PC-9 (cell line): ENCODE measurements around the gene IRF7. TPM values are rescaled to one million over a fixed set of nuclear protein-coding genes. Genes with fewer than 3 reads are reported as not detected.

ENCODE experiments used
- BruUV-seq: library from RNA; stranded (reverse); fragments of 400-500 nt; replicated peaks from 2 replicates; lab custom pipeline; 2021; lab: Mats Ljungman, UMichigan
- CTCF ChIA-PET: fragments of 300-600 bp; sonication (Branson Sonifier 250); formaldehyde crosslinking; loops from one replicate; lab custom pipeline; 2022; ENCODE audit warnings: antibody characterized with exemption; lab: Charles Lee
- POLR2A ChIA-PET: fragments of 300-600 bp; sonication (Branson Sonifier 250); formaldehyde crosslinking; loops from one replicate; lab custom pipeline; 2022; ENCODE audit warnings: antibody characterized with exemption; ENCODE audit not compliant: unreplicated experiment; lab: Charles Lee
- DNase-seq, 2 experiments: peaks; one replicate each; pipeline versions ENCODE4 v3.0.0 to v3.0.0-alpha.2; 2015 to 2022; ENCODE audit warnings: mixed read lengths in 1 of 2
- H2AFZ ChIP-seq: fragments of 200-600 bp; sonication (generic); 2 replicates; pipeline ENCODE4 v1.8.1; 2017; ENCODE audit warnings: antibody characterized with exemption
- H3F3A ChIP-seq: fragments of 200-600 bp; sonication (generic); 2 replicates; pipeline ENCODE4 v1.8.1; 2017; ENCODE audit warnings: antibody characterized with exemption, mild to moderate bottlenecking, low read depth; ENCODE audit not compliant: insufficient read depth
- H3K27ac ChIP-seq: fragments of 200-600 bp; sonication (generic); 2 replicates; pipeline ENCODE4 v1.6.1; 2016; ENCODE audit warnings: mixed run types
- H3K27me3 ChIP-seq: fragments of 200-600 bp; sonication (generic); 2 replicates; pipeline ENCODE4 v1.6.1; 2016; ENCODE audit warnings: low read depth, mixed run types; ENCODE audit not compliant: insufficient read depth
- H3K36me3 ChIP-seq: fragments of 200-600 bp; sonication (generic); 2 replicates; pipeline ENCODE4 v1.6.1; 2016; ENCODE audit warnings: low read depth, mixed run types
- H3K4me1 ChIP-seq: fragments of 200-600 bp; sonication (generic); replicated peaks from 2 replicates; pipeline ENCODE4 v1.6.1; 2016; ENCODE audit warnings: mixed run types; ENCODE audit not compliant: insufficient read depth
- H3K4me2 ChIP-seq: fragments of 200-600 bp; sonication (generic); 2 replicates; pipeline ENCODE4 v1.6.1; 2017; ENCODE audit warnings: mixed run types
- H3K4me3 ChIP-seq: fragments of 200-600 bp; sonication (generic); 2 replicates; pipeline ENCODE4 v1.6.1; 2016; ENCODE audit warnings: mixed run types
- H3K79me2 ChIP-seq: fragments of 200-600 bp; sonication (generic); 2 replicates; pipeline ENCODE4 v1.6.1; 2017; ENCODE audit warnings: low read depth, mixed run types
- H3K9me2 ChIP-seq: fragments of 200-600 bp; sonication (generic); 2 replicates; pipeline ENCODE4 v1.8.1; 2017; ENCODE audit warnings: mild to moderate bottlenecking; ENCODE audit not compliant: insufficient read depth
- H3K9me3 ChIP-seq: fragments of 200-600 bp; sonication (generic); 2 replicates; pipeline ENCODE4 v1.8.1; 2016; ENCODE audit warnings: low read depth; ENCODE audit not compliant: insufficient read depth
- H4K20me1 ChIP-seq: fragments of 200-600 bp; sonication (generic); 2 replicates; pipeline ENCODE4 v1.8.1; 2017; ENCODE audit not compliant: insufficient read depth
- EZH2 ChIP-seq: fragments of 200-600 bp; sonication (generic); IDR thresholded peaks from 2 replicates; pipeline ENCODE4 v1.8.0; 2017; ENCODE audit warnings: antibody characterized with exemption, low read depth
- intact Hi-C: fragments of 100-400 bp; cut with micrococcal nuclease; formaldehyde crosslinking; loops from one replicate; pipeline ENCODE4 v1.10.0; 2022; ENCODE audit not compliant: unreplicated experiment
- total RNA-seq: library from RNA; stranded (reverse); gene quantifications from 2 replicates; pipeline ENCODE4 v1.2.3, GENCODE V29; 2021
- TF ChIP-seq, protein P1 (sequence below): fragments of 200-600 bp; sonication (generic); conservative IDR thresholded peaks from 2 replicates; pipeline ENCODE4 v1.6.1; 2017; ENCODE audit warnings: mixed run types, antibody characterized with exemption, mild to moderate bottlenecking, moderate library complexity

The IRF7 gene
- total RNA-seq, 1 experiment from 2014 or later = 10.7 TPM

DNA sequence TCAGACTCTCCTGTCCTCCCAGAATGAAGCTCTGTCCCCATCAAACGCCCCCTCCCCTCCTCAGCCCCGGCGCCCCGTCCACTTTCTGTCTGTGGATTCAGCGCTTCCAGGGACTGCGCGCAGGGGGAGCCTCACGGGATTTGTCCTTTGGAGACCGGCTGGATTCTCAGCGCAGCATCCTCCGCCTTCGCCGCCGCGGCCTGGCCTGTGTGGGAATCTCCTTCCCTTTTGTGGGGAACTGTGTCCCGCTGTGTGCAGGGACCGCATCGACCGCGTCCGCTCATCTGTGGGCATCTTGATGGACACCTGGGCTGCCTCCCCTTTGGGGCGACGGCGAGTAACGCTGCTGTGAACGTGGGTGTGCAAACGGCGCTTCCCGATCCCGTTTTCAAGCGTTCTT, 12.3 kb upstream of the IRF7 start:
- no peaks in the 10 kb centered on the region for H3K9me2 ChIP-seq
- H3K4me3 ChIP-seq = no peak overlapping the region
- no peaks in the 10 kb centered on the region for H3K36me3 ChIP-seq
- TF ChIP-seq EZH2 = no peak
- TF ChIP-seq, protein P1, sequence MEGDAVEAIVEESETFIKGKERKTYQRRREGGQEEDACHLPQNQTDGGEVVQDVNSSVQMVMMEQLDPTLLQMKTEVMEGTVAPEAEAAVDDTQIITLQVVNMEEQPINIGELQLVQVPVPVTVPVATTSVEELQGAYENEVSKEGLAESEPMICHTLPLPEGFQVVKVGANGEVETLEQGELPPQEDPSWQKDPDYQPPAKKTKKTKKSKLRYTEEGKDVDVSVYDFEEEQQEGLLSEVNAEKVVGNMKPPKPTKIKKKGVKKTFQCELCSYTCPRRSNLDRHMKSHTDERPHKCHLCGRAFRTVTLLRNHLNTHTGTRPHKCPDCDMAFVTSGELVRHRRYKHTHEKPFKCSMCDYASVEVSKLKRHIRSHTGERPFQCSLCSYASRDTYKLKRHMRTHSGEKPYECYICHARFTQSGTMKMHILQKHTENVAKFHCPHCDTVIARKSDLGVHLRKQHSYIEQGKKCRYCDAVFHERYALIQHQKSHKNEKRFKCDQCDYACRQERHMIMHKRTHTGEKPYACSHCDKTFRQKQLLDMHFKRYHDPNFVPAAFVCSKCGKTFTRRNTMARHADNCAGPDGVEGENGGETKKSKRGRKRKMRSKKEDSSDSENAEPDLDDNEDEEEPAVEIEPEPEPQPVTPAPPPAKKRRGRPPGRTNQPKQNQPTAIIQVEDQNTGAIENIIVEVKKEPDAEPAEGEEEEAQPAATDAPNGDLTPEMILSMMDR = no peak
- DNase-seq = no peak
- H3K4me1 ChIP-seq = no peaks in the 10 kb centered on the region
- no peaks in the 10 kb centered on the region for H4K20me1 ChIP-seq
- POLR2A ChIA-PET = no interaction called here
- H3K79me2 ChIP-seq = no peaks in the 10 kb centered on the region
- BruUV-seq = no TSS peak
- no peak overlapping the region for H2AFZ ChIP-seq
- CTCF ChIA-PET = no interaction called here
- H3K27me3 ChIP-seq = no peaks in the 10 kb centered on the region
- no peaks in the 10 kb centered on the region for H3K9me3 ChIP-seq
- no peak overlapping the region for H3K4me2 ChIP-seq
- H3F3A ChIP-seq = peaks cover 3% of the 10 kb centered on the region; the same call in 1 of the 2 replicates
- intact Hi-C loops = no loop called here
- no peak overlapping the region for H3K27ac ChIP-seq

DNA sequence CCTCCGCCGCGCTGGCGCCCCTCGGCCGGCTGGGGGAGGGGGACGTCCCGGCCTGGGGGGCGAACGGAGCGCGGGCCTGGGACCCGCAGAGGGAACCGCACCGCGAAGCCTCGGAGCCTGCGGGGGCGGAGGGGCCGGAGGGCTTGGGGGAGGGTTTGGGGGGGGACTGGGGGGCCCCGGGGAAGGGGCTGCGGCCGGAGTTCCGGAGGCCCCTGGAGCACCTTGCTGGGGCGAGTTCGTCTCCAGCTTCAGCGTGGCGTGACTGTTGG, 11.5 kb upstream of the IRF7 start:
- H3K27ac ChIP-seq = no peak overlapping the region
- H3K9me2 ChIP-seq = no peaks in the 10 kb centered on the region
- H3K4me1 ChIP-seq = no peaks in the 10 kb centered on the region
- BruUV-seq = no TSS peak
- H3K4me3 ChIP-seq = no peak overlapping the region
- H3F3A ChIP-seq = peaks cover 3% of the 10 kb centered on the region; the same call in 1 of the 2 replicates
- POLR2A ChIA-PET = no interaction called here
- H3K79me2 ChIP-seq = no peaks in the 10 kb centered on the region
- H4K20me1 ChIP-seq = no peaks in the 10 kb centered on the region
- intact Hi-C loops = no loop called here
- no peak overlapping the region for H2AFZ ChIP-seq
- TF ChIP-seq, protein P1 = no peak
- TF ChIP-seq EZH2 = no peak
- no peak for DNase-seq
- no peak overlapping the region for H3K4me2 ChIP-seq
- CTCF ChIA-PET = no interaction called here
- no peaks in the 10 kb centered on the region for H3K27me3 ChIP-seq
- no peaks in the 10 kb centered on the region for H3K9me3 ChIP-seq
- no peaks in the 10 kb centered on the region for H3K36me3 ChIP-seq

DNA sequence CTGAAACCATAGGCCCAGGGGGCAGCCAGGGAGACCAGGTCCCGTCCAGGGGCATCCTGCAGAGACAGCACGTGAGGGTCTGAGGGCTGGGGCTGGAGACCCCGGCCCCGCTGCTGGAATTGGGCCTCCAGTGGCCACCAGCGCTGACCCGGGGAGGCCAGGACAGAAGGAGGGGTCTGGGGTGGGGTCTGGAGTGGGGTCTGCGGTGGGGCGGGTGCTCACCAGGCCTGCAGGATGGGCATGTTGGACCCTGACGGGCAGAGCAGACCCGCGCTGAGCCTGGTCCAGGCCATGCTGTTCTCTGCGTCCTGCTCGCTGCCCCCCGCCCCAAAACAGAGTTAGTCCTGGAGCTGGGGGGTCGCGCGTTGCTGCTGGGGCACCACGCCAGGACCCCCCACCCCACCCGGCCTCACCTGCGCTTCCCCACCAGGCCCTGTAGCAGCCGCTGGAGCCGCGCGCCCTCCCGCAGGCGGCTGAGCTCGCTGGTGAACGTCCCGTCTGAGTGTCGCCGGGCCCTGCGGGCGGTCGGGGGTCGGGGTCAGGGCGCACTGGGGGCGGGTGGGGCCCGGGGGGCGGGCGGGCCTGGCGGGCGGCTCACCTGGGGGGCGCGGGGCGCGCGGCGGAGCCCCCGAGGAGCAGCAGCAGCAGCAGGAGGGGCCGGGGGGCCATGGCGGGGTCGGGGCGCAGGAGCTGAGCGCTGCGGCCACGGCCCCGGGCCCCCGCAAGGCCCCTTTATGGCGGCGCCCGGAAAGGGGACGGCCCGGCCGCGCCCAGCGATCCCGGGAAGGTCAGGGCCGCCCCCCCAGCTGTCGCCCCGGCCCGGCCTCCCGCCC, 10.9 kb upstream of the IRF7 start, which contains the start of gene SCT:
SCT (minus strand) TSS at position 707 of the 833 bp plus-strand sequence; CDS start at position 669, 38 bp downstream.
- no peak for DNase-seq
- H3K36me3 ChIP-seq = no peaks in the 10 kb centered on the region
- no peak within 1 kb of the TSS for H2AFZ ChIP-seq
- no peaks in the 10 kb centered on the region for H3K9me3 ChIP-seq
- ChIA-PET CTCF (no interaction called here), POLR2A (no interaction called here)
- H3K4me3 ChIP-seq = no peak within 1 kb of the TSS
- no peak for TF ChIP-seq EZH2
- TF ChIP-seq, protein P1 = no peak
- peaks cover 3% of the 10 kb centered on the region; the same call in 1 of the 2 replicates for H3F3A ChIP-seq
- no peaks in the 10 kb centered on the region for H3K9me2 ChIP-seq
- no peak within 1 kb of the TSS for H3K4me2 ChIP-seq
- no TSS peak for BruUV-seq
- H3K79me2 ChIP-seq = no peaks in the 10 kb centered on the region
- H3K4me1 ChIP-seq = no peaks in the 10 kb centered on the region
- H3K27me3 ChIP-seq = no peaks in the 10 kb centered on the region
- H3K27ac ChIP-seq = no peak within 1 kb of the TSS
- no peaks in the 10 kb centered on the region for H4K20me1 ChIP-seq
- intact Hi-C loops = no loop called here
